BLaER1 (cell line): ENCODE data around the gene CACNA2D3.
"Not testable (repeated sequence)": the region's sequence is repeated elsewhere in the genome, so short reads cannot be mapped to it uniquely, and the experiment has no call there.

Source experiments
- H3K27ac ChIP-seq: shearing (Covaris generic); formaldehyde crosslinking; 2 replicates; pipeline ENCODE4 v1.8.1; 2022
- H3K27me3 ChIP-seq: shearing (Covaris generic); formaldehyde crosslinking; 2 replicates; pipeline ENCODE4 v1.8.1; 2022
- H3K36me3 ChIP-seq: shearing (Covaris generic); formaldehyde crosslinking; 2 replicates; pipeline ENCODE4 v1.8.1; 2022
- H3K4me1 ChIP-seq: shearing (Covaris generic); formaldehyde crosslinking; 2 replicates; pipeline ENCODE4 v1.8.1; 2022
- H3K4me2 ChIP-seq: shearing (Covaris generic); formaldehyde crosslinking; 2 replicates; pipeline ENCODE4 v1.8.1; 2022
- H3K4me3 ChIP-seq: shearing (Covaris generic); formaldehyde crosslinking; 2 replicates; pipeline ENCODE4 v1.8.1; 2022
- H3K9ac ChIP-seq: shearing (Covaris generic); formaldehyde crosslinking; 2 replicates; pipeline ENCODE4 v1.8.1; 2022
- H3K9me3 ChIP-seq: shearing (Covaris generic); formaldehyde crosslinking; 2 replicates; pipeline ENCODE4 v1.8.1; 2022
- H4K20me1 ChIP-seq: shearing (Covaris generic); formaldehyde crosslinking; 2 replicates; pipeline ENCODE4 v1.8.1; 2022
- Cebpa-rat ChIP-seq: shearing (Covaris generic); IDR thresholded peaks from 2 replicates; pipeline ENCODE4 v1.8.1; 2022

CACNA2D3 gene

DNA sequence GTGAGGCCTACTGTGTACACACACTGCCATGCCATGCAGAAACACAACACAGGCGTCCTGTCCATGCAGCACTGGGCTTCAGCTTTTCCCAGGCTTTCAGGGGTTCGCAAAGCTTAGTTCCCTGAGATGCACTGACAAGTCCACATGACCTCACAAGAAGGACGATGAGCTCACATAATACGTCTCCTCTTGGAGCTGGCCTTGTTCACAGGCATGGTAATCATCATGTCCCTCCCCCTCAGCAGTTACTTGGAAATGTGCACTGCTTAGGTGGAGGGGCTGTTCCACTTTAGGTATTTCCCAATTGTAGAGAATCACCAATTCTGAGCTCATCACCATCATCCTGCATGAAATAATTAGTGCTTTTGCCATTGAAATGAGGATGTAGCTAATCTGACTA is 496.7 kb downstream of the CACNA2D3 start:
- Histone ChIP-seq H3K4me1 (no peaks in the 10 kb centered on the region), H3K4me2 (no peak overlapping the region), H4K20me1 (no peaks in the 10 kb centered on the region), H3K9ac (no peak overlapping the region), H3K4me3 (no peak overlapping the region), H3K27me3 (no peaks in the 10 kb centered on the region), H3K9me3 (no peaks in the 10 kb centered on the region), H3K36me3 (no peaks in the 10 kb centered on the region), H3K27ac (no peak overlapping the region)
- no peak for TF ChIP-seq Cebpa-rat

GRCh38 chr3:54619531-54619930 is 497.2 kb downstream of the CACNA2D3 start:
- Histone ChIP-seq H3K27ac (no peak overlapping the region), H3K4me3 (no peak overlapping the region), H3K9ac (no peak overlapping the region), H3K4me2 (no peak overlapping the region), H3K36me3 (no peaks in the 10 kb centered on the region), H4K20me1 (no peaks in the 10 kb centered on the region), H3K4me1 (no peaks in the 10 kb centered on the region), H3K27me3 (no peaks in the 10 kb centered on the region), H3K9me3 (no peaks in the 10 kb centered on the region)
- TF ChIP-seq Cebpa-rat = no peak

DNA sequence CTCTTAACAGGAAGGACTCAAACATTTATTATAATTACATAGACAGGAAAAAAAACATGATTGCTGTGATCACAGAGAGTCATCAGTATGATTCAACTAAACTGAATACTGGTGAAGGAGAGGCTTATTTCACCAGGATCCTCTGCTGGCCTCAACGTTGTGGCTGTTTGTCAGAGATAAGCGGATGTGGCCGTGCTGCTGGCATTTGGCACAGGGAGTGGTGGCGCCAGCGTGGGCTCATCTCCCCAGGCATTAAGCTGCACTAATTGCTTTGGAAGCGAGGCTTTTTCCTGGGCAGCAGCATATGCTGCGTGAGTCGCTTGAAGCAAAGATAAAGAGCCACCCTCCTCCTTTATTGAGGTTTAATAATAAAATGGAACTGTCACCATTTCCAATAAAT is 498.8 kb downstream of the CACNA2D3 start:
- TF ChIP-seq Cebpa-rat = no peak
- no peak overlapping the region for H3K9ac ChIP-seq
- no peak overlapping the region for H3K27ac ChIP-seq
- H3K4me1 ChIP-seq = no peaks in the 10 kb centered on the region
- no peaks in the 10 kb centered on the region for H3K36me3 ChIP-seq
- H3K9me3 ChIP-seq = no peaks in the 10 kb centered on the region
- no peaks in the 10 kb centered on the region for H4K20me1 ChIP-seq
- H3K4me2 ChIP-seq = no peak overlapping the region
- H3K27me3 ChIP-seq = no peaks in the 10 kb centered on the region
- H3K4me3 ChIP-seq = no peak overlapping the region

- Histone ChIP-seq H3K9me3 (no peaks in the 10 kb centered on the region), H3K4me3 (no peak overlapping the region), H3K9ac (no peak overlapping the region), H3K27ac (no peak overlapping the region), H3K4me1 (no peaks in the 10 kb centered on the region), H3K4me2 (no peak overlapping the region), H3K36me3 (no peaks in the 10 kb centered on the region), H4K20me1 (no peaks in the 10 kb centered on the region), H3K27me3 (no peaks in the 10 kb centered on the region)
- TF ChIP-seq Cebpa-rat = no peak
These were observed 500.3 kb downstream of the CACNA2D3 start for GRCh38 chr3:54622678-54623077.

DNA sequence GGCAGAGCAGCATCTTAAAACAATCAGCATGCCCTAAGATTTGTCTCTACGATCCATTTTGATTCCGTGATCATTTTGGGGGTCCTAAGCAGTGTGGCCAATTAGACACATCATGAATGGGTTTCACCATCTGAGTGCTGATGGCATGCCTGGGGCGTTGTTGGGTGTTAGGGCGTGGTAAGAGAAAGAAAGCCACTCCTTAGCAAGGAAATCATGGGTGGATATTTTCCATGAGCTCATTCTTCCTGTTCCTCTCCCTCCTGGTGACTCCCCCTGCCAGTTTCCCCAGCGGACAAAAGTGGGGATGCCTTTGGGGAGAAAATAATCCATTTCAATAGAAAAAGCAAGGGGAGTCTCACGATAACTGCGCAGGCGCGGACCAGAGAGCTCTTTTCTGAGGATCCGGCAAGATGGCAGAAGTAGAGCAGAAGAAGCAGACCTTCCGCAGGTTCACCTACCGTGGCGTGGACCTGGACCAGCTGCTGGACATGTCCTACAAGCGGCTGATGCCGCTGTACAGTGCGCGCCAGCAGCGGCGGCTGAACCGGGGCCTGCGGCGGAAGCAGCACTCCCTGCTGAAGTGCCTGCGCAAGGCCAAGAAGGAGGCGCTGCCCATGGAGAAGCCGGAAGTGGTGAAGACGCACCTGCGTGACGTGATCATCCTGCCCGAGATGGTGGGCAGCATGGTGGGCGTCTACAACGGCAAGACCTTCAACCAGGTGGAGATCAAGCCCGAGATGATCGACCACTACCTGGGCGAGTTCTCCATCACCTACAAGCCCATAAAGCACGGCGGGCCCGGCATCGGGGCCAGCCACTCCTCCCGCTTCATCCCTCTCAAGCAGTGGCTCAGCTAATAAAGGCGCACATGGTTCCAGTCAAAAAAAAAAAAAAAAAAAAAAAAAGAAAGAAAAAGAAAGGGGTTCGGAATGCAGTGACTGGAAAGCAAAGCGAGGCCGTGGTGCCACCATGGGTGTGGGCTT is 503.7 kb downstream of the CACNA2D3 start:
- Histone ChIP-seq H3K36me3 (no peaks in the 10 kb centered on the region), H3K4me2 (no peak overlapping the region), H3K27ac (no peak overlapping the region), H3K27me3 (no peaks in the 10 kb centered on the region), H3K4me3 (no peak overlapping the region), H3K9ac (no peak overlapping the region), H3K4me1 (no peaks in the 10 kb centered on the region), H3K9me3 (no peaks in the 10 kb centered on the region), H4K20me1 (no peaks in the 10 kb centered on the region)
- TF ChIP-seq Cebpa-rat = no peak

GRCh38 chr3:54628888-54629441 is 506.6 kb downstream of the CACNA2D3 start:
- no peak for TF ChIP-seq Cebpa-rat
- H3K9ac ChIP-seq = no peak overlapping the region
- no peaks in the 10 kb centered on the region for H3K27me3 ChIP-seq
- H3K9me3 ChIP-seq = no peaks in the 10 kb centered on the region
- no peak overlapping the region for H3K4me2 ChIP-seq
- H3K27ac ChIP-seq = no peak overlapping the region
- H3K36me3 ChIP-seq = no peaks in the 10 kb centered on the region
- no peaks in the 10 kb centered on the region for H3K4me1 ChIP-seq
- no peak overlapping the region for H3K4me3 ChIP-seq
- H4K20me1 ChIP-seq = no peaks in the 10 kb centered on the region

DNA sequence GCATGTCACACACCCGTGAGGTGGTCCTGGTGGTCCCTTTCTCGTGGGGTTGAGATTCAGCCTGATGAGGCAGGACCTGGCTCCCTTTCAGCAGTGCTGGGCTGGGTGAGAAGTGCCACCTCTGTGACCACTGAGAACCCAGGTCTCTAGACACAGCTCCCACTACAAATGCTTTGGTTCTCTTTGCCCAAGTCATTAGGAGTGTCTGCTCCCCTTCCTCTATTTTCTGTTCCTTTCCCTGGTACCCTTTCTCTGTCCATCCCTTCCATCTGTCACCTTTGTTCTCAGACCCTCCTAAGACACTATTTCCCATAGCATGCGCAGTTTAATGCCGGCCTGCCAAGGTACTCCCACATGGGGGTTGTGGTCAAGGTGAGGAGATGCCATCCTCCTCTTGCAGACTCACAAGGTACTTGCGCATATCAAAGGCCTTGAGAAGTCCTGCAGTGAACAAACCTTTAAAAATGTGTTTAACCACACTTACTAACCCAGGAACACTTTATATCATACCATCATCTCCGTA is 507.8 kb downstream of the CACNA2D3 start:
- no peaks in the 10 kb centered on the region for H3K36me3 ChIP-seq
- H3K27ac ChIP-seq = no peak overlapping the region
- no peaks in the 10 kb centered on the region for H3K27me3 ChIP-seq
- H3K4me3 ChIP-seq = no peak overlapping the region
- no peak for TF ChIP-seq Cebpa-rat
- no peak overlapping the region for H3K4me2 ChIP-seq
- H3K4me1 ChIP-seq = no peaks in the 10 kb centered on the region
- H3K9me3 ChIP-seq = no peaks in the 10 kb centered on the region
- no peaks in the 10 kb centered on the region for H4K20me1 ChIP-seq
- H3K9ac ChIP-seq = no peak overlapping the region

DNA sequence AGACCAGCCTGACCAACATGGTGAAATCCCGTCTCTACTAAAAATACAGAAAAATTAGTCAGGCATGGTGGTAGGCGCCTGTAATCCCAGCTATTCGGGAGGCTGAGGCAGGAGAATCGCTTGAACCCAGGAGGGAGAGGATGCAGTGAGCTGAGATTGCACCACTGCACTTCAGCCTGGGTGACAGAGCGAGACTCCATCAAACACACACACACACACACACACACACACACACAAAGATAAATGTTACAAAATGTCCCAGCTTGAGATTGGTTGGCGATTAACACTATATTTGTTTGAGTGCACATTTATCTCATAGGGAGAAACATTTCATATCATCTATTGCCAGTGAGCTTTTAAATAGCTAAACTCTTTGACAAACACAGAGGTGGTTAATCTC is 508.6 kb downstream of the CACNA2D3 start:
- H3K27me3 ChIP-seq, H3K27ac ChIP-seq, H4K20me1 ChIP-seq, H3K9me3 ChIP-seq, H3K4me1 ChIP-seq, H3K4me2 ChIP-seq, H3K9ac ChIP-seq, H3K4me3 ChIP-seq, H3K36me3 ChIP-seq: not testable (repeated sequence)

GRCh38 chr3:54631516-54632325 is 509.4 kb downstream of the CACNA2D3 start:
- TF ChIP-seq Cebpa-rat = no peak
- Histone ChIP-seq H3K27ac (no peak overlapping the region), H3K4me1 (no peaks in the 10 kb centered on the region), H3K9me3 (no peaks in the 10 kb centered on the region), H4K20me1 (no peaks in the 10 kb centered on the region), H3K9ac (no peak overlapping the region), H3K4me3 (no peak overlapping the region), H3K27me3 (no peaks in the 10 kb centered on the region), H3K4me2 (no peak overlapping the region), H3K36me3 (no peaks in the 10 kb centered on the region)

DNA sequence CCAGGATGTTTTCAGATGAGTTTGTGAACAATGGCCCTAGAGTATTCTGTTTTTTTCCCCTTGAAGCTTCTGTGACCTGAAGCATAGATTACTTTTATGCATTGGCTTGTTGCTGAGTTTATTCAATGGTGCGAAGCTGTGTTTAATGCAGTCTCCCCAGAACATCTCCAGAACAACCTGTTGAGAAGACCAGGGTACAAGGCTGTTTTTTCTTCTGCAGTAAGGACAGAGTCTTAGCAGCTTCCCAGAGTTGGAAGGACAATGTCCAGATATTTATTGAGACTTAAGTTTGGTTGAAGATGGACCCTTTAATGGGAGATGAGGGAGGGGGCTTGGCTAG is 509.9 kb downstream of the CACNA2D3 start:
- no peak overlapping the region for H3K27ac ChIP-seq
- no peaks in the 10 kb centered on the region for H3K36me3 ChIP-seq
- H3K9ac ChIP-seq = no peak overlapping the region
- H4K20me1 ChIP-seq = no peaks in the 10 kb centered on the region
- no peak overlapping the region for H3K4me3 ChIP-seq
- no peak overlapping the region for H3K4me2 ChIP-seq
- no peaks in the 10 kb centered on the region for H3K4me1 ChIP-seq
- no peaks in the 10 kb centered on the region for H3K9me3 ChIP-seq
- H3K27me3 ChIP-seq = no peaks in the 10 kb centered on the region
- TF ChIP-seq Cebpa-rat = no peak
